Stromal cell of bone marrow (primary cell): Measurements from ENCODE around the gene ADAMTS2.

Experiments used
- DNase-seq: peaks from one replicate; pipeline ENCODE4 v3.0.0-alpha.2; 2012; ENCODE audit warnings: low read depth

The ADAMTS2 gene

DNA sequence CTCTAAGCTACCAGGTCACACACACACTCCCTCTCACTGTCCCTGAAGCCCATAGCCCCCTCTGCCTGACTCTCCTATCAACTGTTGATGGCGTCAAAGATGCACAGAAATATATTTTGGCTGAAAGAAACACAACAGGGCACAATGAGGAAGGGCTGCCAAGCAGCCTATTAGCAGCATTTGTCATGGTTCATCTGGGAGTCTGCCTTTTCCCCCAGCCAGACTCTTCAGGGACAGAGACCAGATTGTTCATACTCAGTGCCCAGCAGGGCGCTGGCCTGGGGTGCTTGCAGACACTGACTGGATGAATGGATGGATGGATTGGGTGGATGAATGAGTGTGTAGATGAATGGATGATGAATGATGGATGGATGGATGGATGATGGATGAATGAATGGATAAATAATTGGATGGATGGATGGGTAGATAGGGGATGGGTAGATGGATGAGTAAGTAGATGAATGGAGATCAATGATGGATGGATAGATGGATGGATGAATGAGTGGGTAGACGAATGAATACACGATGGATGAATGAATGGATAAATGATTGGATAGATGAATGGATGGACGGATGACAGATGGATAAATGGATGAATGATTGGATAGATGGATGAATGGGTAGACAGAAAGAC, 90.5 kb downstream of the ADAMTS2 start:
- no peak for DNase-seq

- DNase-seq: no peak
Measured at GRCh38 chr5:179253730-179254129, 91.5 kb downstream of the ADAMTS2 start.

DNA sequence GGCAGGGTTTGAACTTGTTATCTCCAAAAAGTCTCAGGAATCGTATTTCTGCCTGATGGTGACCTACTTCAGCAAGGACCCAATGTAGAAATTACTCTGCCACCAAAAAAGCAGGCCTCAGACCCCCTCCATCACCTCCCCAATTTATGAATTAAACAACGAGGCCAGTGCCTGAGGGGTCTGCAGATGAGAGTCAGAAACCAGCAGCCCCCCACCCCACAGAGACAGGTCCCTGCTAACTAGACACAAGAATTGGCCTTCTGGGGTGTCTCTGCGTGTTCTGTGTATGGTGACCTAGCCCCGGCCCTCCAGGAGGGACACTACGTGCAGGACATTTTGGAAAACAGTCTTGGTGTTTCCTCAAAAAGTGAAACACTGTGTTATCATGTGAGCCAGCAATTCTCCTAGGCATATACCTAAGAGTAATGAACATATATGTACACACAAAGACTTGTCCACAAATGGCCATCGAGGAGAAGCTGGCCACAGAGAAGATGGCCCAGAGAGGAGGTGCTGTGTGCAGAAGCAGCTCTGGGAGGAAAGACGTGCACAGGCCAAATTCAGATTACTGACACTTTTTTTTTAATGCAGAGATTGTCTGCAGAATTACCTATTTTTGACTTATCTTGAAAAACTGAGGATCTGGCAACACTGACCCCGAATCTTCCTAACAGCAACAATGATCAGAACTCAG, 93.8 kb downstream of the ADAMTS2 start:
- no peak for DNase-seq

GRCh38 chr5:179250561-179251225, 94.6 kb downstream of the ADAMTS2 start:
- no peak for DNase-seq

DNA sequence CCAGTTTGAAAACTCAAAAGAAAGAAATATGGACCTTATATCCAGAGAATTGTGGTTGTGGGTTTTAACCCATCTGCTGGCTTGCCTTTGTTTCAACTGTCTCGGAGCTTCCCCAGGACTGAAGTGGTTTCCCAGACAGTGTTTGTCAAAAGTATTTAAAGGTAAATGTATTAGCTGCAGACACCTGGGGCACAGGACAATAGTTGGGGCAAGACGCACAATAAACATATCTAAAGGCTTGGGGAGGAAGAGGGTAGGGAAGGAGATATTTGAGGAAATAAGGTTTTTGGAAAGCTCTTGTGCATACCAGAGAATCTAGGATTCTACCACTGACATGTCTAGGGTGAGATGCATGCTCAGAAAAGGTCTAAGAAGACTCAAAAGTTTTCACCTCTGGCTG, 99.0 kb downstream of the ADAMTS2 start:
- no peak for DNase-seq

GRCh38 chr5:179245031-179245430, 100.2 kb downstream of the ADAMTS2 start:
- DNase-seq: no peak

DNA sequence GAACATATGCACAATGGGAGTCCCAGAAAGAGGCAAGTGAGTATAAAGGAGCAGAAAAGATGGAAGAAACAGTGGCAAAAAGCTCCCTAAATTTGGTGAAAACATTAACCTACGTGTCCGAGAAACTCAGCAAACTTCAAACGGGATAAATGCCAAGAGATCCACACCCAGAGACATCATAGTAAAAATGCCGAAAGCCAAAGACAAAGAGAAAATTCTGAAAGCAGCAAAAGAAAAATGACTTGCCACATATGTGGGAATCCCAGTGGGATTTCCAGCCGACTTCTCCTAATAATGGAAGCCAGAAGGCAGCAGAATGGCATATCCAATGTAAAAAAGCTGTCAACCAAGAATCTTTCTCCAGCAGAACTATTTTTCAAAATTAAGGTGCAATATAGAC, 101.2 kb downstream of the ADAMTS2 start:
- no peak for DNase-seq

- DNase-seq: peak; percentile 62
Measured at GRCh38 chr5:179243333-179243732, 101.9 kb downstream of the ADAMTS2 start.

GRCh38 chr5:179242676-179243075, 102.6 kb downstream of the ADAMTS2 start:
- no peak for DNase-seq

GRCh38 chr5:179241764-179242370, 103.4 kb downstream of the ADAMTS2 start:
- no peak for DNase-seq

- no peak for DNase-seq
Measured at GRCh38 chr5:179241175-179241574, 104.1 kb downstream of the ADAMTS2 start.

GRCh38 chr5:179240561-179240960, 104.7 kb downstream of the ADAMTS2 start:
- DNase-seq: no peak

DNA sequence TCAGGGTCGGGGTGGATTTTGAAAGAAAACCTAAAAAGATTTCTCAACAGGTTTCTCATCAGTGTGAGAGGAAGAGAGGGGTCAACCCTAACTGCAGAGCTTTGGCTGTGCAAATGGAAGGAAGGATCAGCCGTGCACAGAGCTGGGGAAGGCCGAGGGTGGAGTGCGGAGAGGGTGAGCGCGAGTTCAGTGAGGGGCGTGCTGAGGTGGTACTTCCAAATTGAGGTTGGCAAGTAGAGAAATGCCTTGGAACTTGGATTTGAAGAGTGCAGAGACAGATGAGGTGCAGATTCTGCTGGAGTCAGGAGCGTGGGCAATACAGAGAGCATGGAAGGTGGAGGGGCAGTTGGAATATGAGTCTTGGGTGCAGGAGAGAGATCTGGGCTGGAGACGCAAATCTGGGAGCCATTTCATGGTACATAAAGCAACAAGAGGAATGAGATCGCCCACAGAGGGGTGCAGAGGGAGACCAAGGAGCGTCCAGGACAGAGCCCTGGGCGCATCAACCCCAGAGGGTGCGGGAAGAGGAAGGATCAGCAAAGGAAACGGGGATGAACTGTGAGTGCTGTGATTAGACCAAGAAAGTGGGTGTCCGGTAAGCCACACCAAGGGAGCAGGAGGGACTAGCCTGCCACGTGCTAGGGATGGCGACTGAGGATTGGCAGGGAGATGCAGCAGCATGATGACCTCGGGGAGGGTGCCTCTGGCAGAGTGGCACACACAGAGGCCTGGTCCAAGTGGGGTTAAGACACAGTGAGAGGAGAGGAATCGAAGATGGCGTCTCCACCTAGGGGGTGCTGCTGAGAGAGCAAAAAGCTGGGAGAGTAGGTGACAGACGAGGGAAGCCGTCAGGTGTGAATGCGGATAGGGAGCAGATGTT, 105.8 kb downstream of the ADAMTS2 start:
- DNase-seq: no peak

- DNase-seq: no peak
Measured at GRCh38 chr5:179238628-179238970, 106.7 kb downstream of the ADAMTS2 start.

DNA sequence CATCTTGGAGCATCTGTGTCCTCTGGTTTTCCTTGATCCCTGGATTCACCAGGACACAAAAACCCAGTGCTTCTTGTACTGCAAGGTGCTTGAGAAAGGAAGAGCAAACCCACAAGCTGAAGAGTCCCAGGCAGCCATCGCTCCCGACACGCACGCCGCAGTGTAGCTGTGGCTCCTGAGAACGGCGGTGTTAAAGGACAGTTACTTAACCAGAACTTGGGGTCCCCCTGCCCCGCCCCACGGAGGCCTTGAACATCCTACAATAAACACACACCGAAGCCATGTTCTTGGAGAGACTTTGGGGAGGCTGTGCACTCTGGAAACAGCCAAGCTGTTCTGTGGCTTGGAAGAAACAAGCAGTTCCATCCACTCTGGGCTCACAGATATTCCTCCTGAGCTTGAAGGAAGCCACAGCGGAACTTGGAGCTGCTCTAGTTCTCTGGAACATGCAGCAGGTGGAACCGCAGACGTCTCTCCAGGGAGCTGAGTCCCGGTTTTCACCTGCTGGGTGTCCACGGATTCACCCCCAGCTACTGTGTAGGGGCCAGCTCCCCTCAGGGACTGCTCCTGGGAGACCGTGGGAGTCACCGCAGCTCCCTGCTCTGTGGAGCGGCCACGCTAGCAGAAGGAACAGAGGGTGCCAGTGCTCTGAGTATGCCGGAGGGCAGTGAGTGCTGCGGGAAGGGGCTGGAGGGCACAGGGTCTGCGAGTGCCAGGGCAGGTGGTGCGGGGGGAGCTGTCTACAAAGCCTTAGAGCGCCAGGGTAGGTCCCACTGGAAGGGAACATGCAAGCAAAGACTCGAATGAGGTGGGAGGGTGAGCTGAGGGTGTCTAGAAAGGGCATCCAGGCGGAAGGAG, 107.3 kb downstream of the ADAMTS2 start:
- no peak for DNase-seq

- no peak for DNase-seq
Measured at GRCh38 chr5:179235416-179236400, 109.6 kb downstream of the ADAMTS2 start.

DNA sequence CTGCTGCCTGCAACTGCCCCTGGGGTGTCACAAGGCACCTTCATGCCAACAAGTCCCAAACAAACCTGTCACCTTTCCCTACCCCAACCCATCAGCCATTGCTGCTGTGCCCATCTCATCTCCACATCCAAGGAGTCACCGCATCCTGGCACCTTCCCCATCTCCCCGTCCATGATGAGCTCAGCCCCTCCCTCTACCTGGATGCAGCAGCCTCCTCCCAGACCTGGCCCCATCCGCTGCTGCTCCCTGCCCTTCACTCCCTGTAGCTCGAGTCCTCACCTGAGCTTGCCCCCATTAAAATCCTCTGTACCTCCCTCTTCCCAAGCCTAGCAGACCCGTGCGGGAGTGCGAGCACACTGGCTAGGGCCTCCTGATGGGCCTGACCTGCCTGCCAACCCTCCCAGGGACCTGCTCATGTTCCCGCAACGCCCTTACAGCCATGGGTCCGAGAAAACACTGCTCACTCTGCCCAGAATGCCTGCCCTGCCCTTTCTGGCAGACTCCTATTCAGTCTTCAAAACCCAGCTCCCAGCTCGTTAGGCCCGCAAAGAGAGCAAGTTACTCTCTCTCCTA, 110.6 kb downstream of the ADAMTS2 start:
- no peak for DNase-seq

DNA sequence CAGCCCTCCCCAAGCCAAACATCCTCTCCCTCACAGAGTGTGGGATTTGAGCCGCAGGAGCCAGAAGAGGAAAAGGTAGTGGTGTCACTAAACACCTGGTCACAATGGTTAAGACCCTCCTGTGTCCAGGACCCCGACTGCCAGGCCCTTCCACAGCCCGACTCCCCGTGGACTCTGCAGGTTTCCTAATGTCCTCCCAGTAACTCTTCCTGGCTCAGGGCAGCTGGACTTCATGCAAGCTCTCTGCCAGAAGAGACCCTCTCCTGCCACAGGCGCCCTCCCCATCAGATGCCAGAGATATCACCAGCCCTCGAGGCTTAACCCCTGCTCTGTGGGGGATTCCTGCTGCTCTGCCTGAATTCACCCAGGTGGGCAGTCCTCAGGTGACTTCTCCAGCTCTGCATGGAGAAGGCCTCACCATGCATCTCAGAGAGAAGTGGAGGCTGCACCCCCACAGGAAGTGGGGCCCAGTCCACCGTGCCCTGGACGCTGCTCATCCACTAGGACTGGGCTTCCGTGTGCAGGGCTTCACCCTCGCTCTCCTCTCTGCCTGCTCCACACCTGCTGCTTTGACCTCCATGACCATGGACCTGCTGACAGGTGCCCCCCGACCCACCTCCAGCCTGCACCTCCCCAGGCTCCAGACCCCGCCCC, 111.2 kb downstream of the ADAMTS2 start:
- no peak for DNase-seq
